SKM-1 (cell line): ENCODE results near the gene MANEAL.

Experiments used
- DNase-seq: peaks from one replicate; lab custom pipeline; 2025; ENCODE audit not compliant: unreplicated experiment; lab: John Stamatoyannopoulos, UW

MANEAL gene

DNA sequence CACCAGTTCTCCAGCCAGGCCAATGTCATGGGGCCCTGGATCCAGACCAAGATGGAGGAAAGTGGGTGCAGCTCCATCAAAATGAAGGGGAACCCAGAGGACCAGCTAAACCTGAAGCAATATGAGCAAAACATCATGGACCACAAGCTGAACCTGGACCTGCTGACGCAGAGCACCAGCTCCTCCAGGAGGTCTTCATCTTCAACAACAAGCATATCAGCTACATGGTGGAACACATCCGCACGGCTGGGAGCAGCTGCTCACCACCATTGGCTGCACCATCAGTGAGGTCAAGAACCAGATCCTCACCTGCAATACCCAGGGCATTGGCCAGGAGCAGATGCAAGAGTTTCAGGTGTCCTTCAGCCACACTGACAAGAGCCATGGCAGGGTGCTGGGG is 15.0 kb upstream of the MANEAL start:
- no peak for DNase-seq

DNA sequence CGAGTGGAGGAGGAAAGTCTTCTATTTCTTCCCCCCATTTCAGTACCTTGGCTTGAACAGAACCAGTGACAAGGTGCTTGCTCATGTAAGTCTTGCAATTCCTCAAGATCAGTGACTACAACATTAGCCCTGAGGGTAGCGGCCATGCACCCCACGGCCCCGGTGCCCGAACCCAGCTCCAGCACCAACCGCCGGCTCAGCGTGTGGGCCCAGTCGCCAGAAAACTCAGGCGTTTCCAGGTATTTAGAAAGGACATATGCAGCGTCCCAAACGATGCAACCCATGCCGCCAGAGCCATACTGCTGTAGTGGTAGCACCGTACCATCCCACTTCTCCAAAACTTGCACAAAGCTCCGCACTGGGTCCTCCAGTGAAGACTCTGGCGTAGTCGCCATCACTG is 11.2 kb upstream of the MANEAL start:
- DNase-seq = no peak

DNA sequence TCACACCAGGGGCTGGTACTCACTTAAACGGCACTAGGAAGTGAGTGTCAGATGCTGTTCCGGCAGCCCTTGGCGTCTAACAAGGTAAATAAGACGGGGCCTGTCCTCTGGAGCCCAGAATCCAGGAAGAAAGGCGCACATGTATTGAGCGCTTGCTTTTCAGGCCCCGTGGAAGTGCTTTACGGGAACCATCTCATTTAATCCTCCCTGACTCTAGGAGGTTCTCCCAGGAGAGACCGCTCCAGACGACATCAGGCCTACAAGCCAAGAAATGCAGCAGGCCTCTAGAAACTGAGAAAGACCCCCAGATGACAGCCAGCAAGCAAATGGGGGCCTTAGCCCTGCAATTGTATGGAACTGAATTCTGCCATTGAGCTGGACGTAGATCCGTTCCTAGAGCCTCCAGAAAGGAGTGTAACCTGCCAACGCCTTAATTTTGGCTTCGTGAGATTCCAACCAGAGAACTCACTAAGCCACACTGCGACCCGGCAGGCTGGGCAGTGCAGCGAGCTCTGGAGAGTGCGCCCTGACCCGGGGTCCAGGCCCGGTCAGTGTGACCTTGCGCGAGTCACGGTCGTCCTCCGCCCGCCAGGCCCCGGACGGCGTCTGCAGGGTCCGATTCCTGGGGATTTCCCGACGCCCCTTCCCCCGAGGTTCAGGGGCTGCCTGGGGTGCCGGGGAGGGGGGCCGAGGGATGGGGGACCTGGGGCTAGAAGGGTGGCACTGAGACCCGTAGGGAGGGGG is 532 bp upstream of the MANEAL start:
- DNase-seq = no peak

GRCh38 chr1:37794372-37795339 is 1.0 kb downstream of the MANEAL start:
- no peak for DNase-seq

- DNase-seq = no peak
Measured at GRCh38 chr1:37795340-37796125, 1.9 kb downstream of the MANEAL start.

DNA sequence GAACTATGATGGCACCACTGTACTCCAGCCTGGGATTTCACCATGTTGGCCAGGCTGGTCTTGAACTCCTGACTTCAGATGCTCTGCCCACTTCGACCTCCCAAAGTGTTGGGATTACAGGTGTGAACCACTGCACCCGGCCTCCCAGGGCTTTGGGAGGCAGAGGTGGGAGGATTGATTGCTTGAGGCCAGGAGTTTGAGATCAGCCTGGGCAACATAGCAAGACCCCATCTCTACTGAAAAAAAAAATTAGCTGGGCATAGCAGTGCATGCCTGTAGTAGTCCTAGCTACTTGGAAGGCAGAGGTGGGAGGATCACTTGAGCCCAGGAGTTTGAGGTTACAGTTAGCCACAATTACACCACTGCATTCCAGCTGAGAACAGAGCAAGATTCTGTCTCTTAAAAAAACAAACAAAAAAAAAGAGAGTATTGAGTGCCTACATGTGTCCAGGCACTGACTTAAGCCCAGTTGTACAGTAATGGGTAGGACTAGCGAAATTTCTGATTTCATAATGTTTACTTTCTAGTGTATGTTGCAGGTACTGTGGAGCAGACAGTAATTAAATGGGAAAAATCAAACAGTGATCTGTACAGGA is 4.2 kb downstream of the MANEAL start:
- no peak for DNase-seq

DNA sequence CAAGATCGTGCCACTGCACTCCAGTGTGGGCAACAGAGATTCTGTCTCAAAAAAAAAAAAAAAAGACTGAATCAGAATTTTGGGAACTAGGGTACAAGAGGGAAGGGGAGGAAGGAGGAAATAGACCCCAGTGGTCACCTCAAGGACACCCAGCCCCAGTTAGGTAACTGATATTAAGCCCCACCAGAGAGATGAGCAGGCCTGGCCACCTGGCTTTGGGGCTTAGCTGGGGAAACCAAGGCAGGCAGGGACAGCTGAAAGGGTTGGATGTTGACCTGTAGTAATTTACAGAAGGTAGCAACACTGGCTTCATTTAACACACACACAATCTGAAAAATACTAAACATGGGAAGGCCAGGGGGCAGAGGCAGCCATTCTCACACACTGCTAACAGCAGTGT is 8.8 kb downstream of the MANEAL start:
- no peak for DNase-seq

- no peak for DNase-seq
Measured at GRCh38 chr1:37807220-37807554, 13.5 kb downstream of the MANEAL start.

DNA sequence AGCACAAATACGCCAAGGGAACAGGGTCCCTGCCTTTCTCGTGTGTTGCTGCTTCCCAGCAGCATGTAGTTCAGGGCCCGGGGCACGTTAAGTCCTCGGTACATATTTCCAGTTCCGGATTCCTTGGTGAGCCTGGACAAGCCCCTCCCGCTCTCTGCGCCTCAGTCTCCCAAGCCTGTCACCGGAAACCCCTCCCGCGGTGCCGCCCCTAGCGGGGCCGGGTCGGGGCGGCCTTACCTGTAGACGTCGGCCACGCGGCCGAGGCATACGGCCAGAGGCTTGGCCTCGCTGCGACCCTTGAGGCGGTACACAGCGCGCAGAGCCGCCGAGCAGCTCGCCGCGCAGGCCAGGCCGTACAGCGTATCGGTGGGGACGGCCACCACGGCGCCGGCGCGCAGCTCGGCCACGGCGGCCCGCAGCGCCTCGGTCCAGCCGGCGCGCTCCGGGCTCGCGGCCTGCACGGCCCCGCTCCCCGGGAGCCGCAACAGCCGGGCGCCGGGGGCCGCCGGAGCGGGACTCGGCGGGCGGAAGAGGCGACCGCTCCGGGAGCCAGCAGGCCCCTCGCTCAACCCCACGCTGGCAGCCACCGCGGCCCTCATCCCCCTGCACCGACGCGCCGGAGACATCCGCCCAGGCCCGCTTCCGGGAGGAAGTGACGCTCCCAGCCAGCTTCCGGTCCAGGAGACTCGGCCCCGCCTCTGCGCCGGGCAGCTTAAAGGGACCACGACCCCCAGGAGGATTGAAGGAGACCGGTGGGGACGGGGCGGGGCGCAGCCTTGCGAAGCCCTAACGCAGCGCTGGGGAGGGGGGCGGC is 14.1 kb downstream of the MANEAL start, which contains the start of the genes C1orf122 and YRDC:
Gene C1orf122 (plus strand): TSS at position 236 of the 814 bp plus-strand sequence. CDS start 615 bp downstream, outside the sequence.
Gene YRDC (minus strand): TSS at position 654 of the 814 bp plus-strand sequence. CDS start 28 bp downstream, at position 626.
- peak; percentile 83 for DNase-seq

GRCh38 chr1:37808369-37809319 is 15.0 kb downstream of the MANEAL start:
- DNase-seq = no peak

DNA sequence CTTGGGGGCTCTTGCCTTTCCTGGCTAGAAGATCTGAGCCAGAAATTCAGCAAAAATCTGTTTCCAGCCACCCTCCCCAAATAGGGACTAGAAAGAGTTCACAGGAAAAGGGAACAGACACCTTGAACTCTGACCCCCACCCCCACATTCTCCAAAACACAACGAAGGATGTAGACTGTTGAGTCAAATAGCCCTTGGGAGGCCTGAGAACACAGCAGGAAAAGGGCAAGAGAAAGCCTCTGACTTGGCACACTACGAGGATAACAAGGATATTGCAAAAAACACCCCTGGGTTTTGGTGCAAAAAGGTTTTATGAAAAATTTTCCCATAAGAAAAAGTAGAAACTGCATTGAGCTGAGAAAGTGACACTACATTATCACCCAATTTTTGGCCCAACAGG is 16.3 kb downstream of the MANEAL start:
- DNase-seq = no peak

GRCh38 chr1:37811027-37811655 is 17.5 kb downstream of the MANEAL start:
- peak; percentile 75 for DNase-seq

DNA sequence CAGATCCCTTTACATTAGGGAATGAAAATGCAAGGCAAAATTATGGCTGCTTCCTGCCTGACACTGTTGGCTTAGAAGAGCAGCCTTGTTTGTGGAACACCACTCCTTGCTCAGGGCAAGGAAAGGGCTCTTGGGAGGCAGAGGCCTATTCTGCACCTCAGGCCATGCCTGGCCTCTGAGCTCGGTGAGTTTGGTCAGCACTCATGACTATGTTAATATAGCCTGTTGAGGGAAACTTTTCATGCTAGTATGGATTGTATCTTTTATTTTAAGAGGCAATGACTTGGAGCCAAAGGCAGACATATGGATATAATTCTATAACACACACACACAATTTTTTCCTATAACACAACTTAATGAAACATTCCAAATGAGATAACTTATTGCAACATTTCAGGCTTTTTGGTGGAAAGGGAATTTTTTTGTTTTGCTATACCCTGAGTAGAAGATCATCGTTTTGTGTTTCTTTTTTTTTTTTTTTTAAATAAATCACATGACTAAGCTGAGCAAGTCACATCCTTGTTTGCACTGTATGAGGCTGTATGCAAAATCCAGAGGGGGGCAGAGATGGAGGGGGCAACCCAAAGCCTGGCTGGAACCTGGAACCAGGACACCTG is 20.0 kb downstream of the MANEAL start:
- DNase-seq = no peak

DNA sequence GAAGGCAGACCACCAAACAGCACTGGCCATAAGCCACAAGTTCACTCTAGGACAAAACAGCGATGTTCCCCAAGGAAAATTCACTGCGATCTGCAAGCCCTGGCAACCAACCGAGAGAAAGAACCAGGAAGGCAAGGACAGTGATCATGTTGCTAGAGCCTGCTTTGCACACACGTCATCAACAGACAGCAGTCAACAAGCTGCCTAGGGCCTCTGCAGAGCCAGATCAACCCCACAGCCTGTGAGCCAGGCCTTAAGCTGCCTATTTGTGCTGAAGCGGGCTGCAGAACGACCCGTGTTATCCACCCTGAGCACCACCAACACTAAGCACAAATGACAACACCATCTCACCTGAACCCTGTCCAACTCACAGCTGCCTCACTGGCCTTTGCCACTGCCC is 20.6 kb downstream of the MANEAL start:
- DNase-seq = no peak

- DNase-seq = no peak
Measured at GRCh38 chr1:37817481-37817880, 23.8 kb downstream of the MANEAL start.

GRCh38 chr1:37821481-37821880 is 27.8 kb downstream of the MANEAL start:
- no peak for DNase-seq

GRCh38 chr1:37822906-37823815 is 29.5 kb downstream of the MANEAL start:
- DNase-seq = no peak
